Measurements from ENCODE around the gene PPP1R13L.

Gene PPP1R13L

DNA sequence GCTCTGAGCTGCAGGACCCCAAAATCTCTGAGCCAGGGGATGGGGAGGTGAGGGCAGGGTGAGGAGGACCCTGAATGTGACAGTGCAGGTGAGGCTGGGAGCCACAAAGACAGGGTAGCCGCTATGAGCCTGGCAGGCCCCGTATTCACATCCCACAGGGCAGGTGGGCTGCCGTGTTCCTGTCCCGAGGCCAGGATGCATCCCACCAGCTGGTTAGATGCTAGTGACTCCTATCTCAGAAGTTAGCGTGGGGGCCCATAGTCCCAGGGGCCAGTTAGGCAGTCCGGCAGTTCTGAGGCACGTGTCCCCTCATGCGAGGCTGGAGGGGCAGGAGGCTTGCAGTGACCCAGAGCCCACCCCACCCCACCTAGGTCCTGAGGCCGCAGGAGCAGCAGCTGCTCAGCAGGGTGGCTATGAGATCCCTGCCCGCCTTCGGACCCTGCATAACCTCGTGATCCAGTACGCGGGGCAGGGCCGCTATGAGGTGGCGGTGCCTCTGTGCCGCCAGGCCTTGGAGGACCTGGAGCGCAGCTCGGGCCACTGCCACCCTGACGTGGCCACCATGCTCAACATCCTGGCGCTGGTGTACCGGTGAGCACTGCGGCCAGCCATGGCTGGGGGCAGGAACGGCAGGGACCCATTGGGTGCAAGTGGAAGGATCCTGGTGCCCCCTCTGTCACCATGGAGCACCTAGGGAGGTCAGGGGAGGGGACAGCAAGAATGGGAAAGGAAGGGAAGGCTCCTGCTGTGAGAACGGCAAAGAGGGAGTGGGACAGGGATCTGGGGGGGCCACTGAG is 57.1 kb downstream of the PPP1R13L start:
- H3K36me3 ChIP-seq (replicated peaks): peaks cover 26% of the 10 kb centered on the region
- H3K4me3 ChIP-seq (ENCODE audit: low read depth, low read length): no peak overlapping the region
- H3K27me3 ChIP-seq (replicated peaks): no peaks in the 10 kb centered on the region
- no peak for DNase-seq
- in situ Hi-C loops (cut with HindIII; ENCODE audit: low pct_ligation_motif_present, low sequenced_read_pairs): no loop called here
- no peak overlapping the region for H3K27ac ChIP-seq
- TF ChIP-seq, protein P1, sequence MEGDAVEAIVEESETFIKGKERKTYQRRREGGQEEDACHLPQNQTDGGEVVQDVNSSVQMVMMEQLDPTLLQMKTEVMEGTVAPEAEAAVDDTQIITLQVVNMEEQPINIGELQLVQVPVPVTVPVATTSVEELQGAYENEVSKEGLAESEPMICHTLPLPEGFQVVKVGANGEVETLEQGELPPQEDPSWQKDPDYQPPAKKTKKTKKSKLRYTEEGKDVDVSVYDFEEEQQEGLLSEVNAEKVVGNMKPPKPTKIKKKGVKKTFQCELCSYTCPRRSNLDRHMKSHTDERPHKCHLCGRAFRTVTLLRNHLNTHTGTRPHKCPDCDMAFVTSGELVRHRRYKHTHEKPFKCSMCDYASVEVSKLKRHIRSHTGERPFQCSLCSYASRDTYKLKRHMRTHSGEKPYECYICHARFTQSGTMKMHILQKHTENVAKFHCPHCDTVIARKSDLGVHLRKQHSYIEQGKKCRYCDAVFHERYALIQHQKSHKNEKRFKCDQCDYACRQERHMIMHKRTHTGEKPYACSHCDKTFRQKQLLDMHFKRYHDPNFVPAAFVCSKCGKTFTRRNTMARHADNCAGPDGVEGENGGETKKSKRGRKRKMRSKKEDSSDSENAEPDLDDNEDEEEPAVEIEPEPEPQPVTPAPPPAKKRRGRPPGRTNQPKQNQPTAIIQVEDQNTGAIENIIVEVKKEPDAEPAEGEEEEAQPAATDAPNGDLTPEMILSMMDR (IDR thresholded peaks at IDR 0.05; ENCODE audit: low read depth, low read length, missing control alignments): no peak

DNA sequence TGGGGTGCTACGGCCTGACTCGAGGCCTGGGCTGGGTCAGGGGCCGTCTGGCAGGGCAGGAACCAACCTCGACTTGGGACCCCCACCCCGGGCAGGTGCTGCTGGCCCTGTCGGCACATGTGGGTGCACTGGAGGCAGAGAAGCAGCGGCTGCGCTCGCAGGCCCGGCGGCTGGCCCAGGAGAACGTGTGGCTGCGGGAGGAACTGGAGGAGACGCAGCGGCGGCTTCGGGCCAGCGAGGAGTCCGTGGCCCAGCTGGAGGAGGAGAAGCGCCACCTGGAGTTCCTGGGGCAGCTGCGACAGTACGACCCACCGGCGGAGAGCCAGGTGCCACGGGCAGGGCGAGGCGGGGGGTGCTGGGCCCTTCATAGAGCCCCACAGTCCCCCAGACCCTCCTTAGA is 58.4 kb downstream of the PPP1R13L start:
- H3K27me3 ChIP-seq (replicated peaks): no peaks in the 10 kb centered on the region
- TF ChIP-seq, protein P1 (IDR thresholded peaks at IDR 0.05; ENCODE audit: low read depth, low read length, missing control alignments): peak; percentile 6
- DNase-seq: no peak
- in situ Hi-C loops (cut with HindIII; ENCODE audit: low pct_ligation_motif_present, low sequenced_read_pairs): no loop called here
- H3K4me3 ChIP-seq (ENCODE audit: low read depth, low read length): no peak overlapping the region
- H3K27ac ChIP-seq: no peak overlapping the region
- peaks cover 15% of the 10 kb centered on the region for H3K36me3 ChIP-seq (replicated peaks)

DNA sequence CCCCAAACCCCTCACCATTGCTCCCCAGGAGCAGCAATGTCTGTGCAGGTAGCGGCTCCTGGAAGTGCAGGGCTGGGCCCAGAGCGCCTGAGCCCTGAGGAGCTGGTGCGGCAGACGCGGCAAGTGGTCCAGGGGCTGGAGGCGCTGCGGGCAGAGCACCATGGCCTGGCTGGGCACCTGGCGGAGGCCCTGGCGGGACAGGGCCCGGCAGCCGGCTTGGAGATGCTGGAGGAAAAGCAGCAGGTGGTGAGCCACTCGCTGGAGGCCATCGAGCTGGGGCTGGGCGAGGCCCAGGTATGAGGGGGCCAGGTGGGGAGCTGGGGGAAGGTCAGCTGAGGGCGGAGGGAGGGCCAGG is 59.4 kb downstream of the PPP1R13L start:
- no peak for DNase-seq
- no peak overlapping the region for H3K4me3 ChIP-seq (ENCODE audit: low read depth, low read length)
- in situ Hi-C loops (cut with HindIII; ENCODE audit: low pct_ligation_motif_present, low sequenced_read_pairs): no loop called here
- H3K27ac ChIP-seq: no peak overlapping the region
- TF ChIP-seq, protein P1 (IDR thresholded peaks at IDR 0.05; ENCODE audit: low read depth, low read length, missing control alignments): no peak
- peaks cover 6% of the 10 kb centered on the region for H3K36me3 ChIP-seq (replicated peaks)
- no peaks in the 10 kb centered on the region for H3K27me3 ChIP-seq (replicated peaks)

DNA sequence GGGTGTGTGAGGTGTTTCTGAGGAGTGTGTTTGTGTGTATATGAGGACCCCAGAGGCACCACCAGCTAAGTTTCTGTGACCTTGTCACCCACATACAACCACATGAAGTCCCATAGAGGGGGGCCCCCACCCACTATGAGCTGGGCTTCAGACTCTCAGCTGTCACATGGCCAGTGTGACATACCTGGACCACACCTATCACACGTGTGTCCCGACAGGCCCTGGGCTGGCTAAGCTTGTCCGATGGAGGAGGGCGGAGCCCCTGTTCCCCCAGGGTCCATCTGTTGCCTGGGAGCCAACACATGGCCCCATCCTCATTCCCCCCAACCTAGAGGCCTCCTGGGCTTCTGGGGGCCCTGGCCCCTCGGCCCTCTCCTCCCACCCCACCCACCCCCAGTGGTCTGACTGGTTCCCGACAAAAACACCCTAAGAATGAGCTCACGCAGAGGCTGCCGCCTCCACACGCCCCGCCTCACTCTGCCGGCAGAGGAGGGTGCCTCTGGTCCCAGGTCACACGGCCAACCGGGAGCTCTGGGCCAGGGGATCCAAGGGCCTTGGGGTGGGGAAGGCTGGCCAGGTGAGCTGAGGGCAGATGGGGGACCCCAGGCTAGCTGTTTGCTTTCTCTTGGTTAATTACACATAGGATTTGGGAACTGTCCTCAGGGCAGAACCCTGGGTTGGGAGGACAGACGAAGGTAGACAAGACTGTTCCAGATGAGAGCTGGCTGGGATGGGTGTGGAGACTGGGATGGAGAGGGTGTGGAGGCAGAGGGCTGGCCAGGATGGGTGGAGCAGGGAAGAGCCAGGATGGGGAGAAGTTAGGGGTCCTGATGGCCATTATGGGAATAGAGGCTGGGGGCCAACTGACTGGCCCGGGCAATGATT is 60.0 kb downstream of the PPP1R13L start:
- Histone ChIP-seq H3K36me3 (replicated peaks) (peaks cover 3% of the 10 kb centered on the region), H3K4me3 (ENCODE audit: low read depth, low read length) (no peak overlapping the region), H3K27ac (no peak overlapping the region), H3K27me3 (replicated peaks) (no peaks in the 10 kb centered on the region)
- in situ Hi-C loops (cut with HindIII; ENCODE audit: low pct_ligation_motif_present, low sequenced_read_pairs): no loop called here
- DNase-seq: no peak
- TF ChIP-seq, protein P1 (IDR thresholded peaks at IDR 0.05; ENCODE audit: low read depth, low read length, missing control alignments): no peak

DNA sequence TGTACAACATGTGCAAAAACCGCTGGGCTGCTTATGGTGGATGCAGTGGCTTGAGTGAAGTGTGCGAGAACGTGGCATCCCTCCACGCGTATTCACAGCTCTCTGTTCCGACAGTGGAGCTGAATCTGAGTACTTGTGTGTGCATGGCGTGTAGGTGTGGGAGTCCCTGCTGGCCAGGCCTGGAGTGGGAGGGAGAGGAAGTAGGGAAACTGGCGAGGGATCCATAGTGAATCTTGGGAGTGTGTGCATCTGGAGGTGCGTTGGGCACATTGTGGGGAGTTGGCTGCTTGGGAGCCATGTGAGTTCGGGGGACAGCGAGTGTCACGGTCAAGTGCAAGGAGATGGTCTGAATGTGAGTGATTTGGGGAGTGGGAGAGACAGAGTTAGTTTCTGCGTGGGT is 62.0 kb downstream of the PPP1R13L start:
- TF ChIP-seq, protein P1 (IDR thresholded peaks at IDR 0.05; ENCODE audit: low read depth, low read length, missing control alignments): no peak
- H3K27ac ChIP-seq: no peak overlapping the region
- in situ Hi-C loops (cut with HindIII; ENCODE audit: low pct_ligation_motif_present, low sequenced_read_pairs): no loop called here
- H3K36me3 ChIP-seq (replicated peaks): no peaks in the 10 kb centered on the region
- H3K27me3 ChIP-seq (replicated peaks): no peaks in the 10 kb centered on the region
- no peak for DNase-seq
- no peak overlapping the region for H3K4me3 ChIP-seq (ENCODE audit: low read depth, low read length)
